Glomerular visceral epithelial cell (primary cell): ENCODE results near the gene OXNAD1.
A peak's percentile ranks its signal among the peaks of the same experiment; 100 is the strongest.
"Not testable (repeated sequence)": the region's sequence is repeated elsewhere in the genome, so short reads cannot be mapped to it uniquely, and the experiment has no call there.

ENCODE experiments used
- DNase-seq: peaks from one replicate; pipeline ENCODE4 v3.0.0-alpha.2; 2016; ENCODE audit errors: extremely low spot score

OXNAD1 gene

DNA sequence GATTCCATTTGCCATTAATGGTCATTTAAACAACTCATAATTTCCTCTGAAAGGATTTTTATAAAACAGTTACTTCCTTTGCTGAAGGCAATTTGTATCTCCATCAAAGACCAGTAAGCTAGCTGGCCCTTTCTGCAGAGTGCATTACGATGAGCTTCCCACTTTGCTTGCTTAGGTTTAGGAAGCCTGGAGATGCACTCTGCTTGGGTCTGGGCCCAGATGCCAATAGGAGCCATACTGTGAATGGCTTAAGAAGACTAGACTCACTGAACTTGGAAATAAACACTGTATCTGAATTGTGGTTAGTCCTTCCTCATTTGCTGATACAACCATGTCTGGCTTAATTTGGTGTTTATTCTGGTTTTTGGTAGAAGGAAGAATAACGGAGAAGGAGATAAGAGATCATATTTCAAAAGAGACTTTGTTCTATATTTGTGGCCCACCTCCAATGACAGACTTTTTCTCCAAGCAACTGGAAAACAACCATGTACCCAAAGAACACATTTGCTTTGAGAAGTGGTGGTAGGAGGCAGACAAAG, 38.1 kb downstream of the OXNAD1 start:
- no peak for DNase-seq

DNA sequence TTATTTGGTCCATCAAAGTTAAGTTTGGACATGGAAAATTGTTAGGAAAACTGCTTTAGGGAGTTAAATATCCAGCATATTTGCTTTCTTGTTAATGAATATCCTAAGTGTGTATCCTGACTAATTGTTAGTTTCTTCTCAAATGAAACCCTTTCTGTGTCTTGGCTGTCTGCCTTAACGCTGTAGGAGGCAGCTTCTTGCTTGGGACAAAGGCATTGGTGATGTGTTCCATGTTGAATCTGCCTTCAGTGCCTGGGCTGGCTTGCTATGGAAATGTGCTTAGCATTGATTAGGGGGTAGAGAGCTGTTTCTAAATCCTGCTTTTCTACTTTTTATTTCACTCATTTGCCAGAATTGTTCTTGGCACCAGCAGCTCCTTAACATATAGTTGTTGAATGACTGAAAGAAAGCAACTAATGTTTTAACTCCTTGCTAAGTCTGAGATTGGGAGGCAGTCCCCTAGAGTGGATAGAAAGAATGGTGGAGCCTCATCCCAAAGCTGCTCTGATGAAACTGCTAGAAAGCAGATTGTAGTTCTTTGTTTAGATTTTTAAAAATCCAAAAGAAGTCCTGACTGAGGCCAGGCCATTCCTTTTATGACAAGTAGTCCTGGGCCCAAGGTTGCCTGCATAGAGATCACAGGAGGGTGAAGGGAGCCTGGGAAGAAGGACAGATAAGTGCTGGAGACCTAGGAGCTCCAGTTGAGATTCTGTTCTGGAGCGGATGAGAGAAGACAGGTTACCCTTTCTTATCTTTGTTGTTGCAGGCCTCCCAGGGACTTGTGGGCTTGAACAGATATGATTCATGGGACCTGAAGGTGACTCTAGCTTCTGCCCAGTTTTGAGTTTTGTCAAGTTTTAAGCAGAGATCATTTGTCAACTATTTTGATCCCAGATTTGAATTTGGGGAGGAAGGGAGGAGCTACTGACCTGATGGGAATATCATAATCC, 39.3 kb downstream of the OXNAD1 start:
- DNase-seq, result no peak

DNA sequence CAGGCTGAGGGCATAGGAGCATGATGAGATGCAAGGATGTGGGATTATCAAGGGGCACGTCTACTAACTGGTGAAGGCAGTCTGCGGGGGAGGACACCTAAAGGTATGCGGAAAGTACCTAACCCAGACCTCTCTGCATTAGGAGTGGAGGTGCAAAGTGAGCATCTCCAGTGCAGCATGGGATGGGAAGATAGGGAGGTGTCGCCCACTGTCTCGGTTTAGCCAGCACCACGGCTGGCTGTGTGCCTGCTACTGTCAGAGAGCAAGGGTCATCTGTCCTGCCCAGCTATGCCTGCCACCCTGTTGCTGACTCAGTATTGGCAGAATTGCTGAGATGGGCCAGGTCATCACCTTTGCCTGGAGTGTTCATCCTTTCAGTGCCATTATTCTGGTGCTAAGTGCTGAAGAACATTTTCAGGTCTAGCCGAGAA, 40.1 kb downstream of the OXNAD1 start:
- DNase-seq, result no peak

DNA sequence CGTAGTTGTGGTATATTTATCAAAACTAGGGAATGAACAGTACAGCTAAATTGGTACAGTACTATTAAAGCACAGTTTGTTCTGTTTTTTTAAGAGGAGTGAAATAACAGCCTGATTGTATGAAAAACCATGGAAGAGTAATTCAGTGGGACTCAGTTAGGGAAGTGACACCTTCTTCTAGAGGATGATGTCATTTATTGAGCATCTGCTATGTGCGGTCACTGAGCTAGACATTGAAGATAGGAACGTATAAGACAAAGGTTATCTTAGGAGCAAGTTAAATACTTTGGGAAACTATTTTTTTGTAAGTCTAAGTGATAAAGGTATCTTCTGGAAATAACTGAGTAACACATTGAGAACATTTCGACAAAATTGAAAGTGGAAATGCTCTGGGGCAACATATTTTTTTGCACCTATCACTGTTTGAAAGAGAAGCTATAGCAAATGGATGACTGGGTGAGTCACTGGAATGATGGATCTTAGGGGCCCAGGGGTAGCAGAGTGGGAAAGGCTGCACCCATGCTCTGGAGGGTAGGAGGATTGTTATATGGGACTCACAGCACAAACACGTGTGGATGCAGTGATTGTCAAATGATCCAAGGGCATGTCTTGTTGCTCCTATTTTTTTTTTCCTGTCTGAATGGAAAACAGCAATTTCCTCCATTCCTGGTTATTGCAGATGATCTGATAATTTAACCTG, 43.0 kb downstream of the OXNAD1 start:
- DNase-seq, result no peak

DNA sequence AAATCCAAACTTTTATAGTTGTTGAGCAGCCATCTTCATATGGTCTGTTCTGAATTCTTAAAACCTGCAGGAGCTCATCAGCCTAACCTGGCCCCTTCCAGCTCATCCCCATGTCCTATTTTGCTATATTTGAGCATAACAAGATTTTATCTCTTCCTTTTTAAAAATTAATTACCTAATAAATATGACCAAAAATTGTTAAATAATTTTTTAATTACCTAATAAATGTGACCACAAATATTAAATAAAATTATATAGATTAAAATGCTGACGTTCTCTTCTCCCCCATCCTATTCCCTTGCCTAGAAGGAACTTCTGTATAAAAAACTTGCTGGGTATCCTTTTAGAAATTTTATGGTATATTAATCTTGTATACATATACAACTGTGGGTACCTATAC, 43.7 kb downstream of the OXNAD1 start:
- no peak for DNase-seq

DNA sequence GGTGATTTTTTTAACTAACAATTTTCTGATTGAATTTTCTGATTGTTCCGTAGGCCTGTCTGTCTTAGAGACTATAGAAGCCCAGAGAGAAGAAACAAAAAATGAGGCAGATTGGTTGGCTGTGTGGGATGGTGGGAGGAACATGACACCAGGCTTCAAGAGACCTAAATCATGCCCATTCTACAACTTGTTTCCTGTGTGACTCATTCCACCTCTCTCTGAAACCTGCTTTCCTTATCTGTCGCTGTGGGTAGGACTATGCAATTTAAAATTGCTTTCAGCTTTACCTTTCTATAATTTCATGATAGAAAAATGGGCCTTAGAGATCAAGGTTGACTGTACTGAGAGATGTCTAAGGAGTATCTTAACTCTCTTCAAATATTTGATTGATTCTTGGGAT, 44.5 kb downstream of the OXNAD1 start:
- DNase-seq, result peak; percentile 35

DNA sequence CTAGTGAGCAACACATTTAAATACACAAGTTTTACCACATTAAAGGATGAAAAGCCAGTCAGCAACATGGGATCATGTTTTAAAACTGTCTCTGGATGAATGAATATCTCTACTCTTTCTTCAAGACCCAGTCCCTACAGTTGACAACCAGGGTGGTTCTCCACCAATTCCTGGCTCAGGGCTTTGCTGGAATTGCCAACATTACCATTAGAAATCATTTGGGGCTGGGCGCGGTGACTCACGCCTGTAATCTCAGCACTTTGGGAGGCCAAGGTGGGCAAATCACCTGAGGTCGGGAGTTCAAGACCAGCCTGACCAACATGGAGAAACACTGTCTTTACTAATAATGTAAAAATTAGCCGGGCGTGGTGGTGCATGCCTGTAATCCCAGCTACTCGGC, 45.5 kb downstream of the OXNAD1 start:
- DNase-seq, result not testable (repeated sequence)

DNA sequence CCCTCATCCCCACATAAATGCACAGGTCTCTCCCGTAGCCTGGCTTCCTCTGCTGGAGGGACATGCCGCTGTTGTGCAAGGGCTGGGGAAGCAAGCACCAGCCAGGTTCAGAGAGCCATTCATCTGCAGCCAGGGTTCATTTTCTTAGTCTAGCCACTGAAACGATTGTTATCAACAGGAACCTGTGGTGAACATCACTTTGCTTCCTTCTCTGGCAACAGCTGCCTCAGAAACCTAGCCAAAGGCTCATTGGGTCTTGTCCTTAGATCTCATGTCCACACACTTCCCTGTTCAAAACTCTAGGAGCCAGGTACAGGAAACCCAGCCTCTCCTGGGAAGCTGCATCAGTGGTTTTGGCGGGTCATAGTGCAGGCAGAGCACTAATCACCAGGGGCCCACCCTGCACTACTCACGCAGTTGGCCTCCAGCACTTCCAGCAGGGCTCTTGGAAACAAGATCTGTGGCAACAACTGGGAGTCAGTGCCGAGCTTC, 47.0 kb downstream of the OXNAD1 start:
- no peak for DNase-seq

DNA sequence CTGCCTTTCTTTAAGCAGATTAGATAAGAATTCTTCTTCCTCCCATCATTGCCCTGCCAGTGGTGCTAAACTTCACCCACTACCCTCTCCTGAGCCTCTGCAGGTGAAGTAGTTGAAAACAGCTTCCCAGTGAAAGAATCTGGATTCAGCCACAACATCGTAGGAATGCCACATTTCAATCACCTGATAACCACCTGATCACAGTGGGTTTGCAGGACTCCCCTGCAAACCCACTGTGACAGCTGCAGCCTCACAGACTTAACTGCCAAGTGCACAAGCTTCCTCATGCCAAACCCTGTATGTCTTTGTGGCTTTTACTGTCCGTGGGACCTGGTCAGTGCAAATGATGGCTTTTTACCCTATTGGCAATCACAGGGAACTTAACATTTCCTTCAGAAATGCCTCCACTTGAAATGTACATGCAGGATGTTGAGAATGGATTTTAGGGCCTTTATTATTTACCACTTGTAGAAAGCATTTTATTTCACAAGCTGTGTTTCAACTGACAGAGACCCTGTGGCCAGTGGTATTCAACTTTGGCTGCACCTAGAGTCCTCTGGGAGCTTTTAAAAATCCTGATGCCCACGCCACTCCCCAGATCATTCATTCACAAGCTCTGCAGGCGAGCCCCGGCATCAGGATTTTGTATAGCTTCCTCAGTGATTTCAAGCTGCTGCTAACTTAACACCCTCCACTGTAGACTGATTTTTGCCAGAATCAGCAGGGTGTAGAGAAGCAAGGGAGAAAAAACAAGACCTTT, 49.1 kb downstream of the OXNAD1 start:
- DNase-seq, result no peak

DNA sequence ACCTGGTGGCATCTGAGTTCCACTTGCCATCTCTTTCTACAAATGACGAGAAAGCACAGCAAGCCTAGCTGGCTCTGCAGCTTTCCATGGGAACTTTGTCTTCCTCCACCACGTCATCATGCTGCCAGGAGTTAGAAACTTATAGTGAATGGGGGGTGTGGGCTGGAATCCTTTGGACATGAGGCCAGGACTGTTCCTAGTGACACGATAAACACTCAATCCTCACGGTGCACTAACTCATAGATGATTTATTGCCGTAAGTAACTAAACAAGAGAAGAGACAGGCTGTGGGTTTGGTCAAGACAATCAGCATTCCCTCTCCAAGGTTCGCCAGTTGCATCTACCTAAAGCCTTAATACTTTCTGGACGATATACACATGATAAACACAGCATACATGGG, 50.6 kb downstream of the OXNAD1 start:
- no peak for DNase-seq

DNA sequence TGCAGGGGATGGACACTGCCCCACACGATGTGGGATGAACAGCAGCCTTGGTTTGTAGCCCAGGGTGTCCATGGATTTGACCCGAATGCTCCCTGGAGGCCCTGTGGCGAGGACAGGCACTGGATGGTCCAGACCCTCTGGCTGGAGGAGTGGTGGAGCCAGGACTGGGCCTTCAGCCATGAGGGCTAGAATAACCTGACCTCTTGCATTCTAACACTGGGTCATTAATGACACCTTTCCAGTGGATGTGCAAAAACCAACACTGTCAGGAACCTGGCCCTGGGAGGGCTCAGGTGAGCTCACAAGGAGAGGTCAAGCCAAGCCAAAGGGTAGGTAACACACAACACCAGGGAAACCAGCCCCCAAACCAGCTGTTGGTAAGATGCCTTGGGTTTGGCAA, 51.4 kb downstream of the OXNAD1 start:
- DNase-seq, result no peak

DNA sequence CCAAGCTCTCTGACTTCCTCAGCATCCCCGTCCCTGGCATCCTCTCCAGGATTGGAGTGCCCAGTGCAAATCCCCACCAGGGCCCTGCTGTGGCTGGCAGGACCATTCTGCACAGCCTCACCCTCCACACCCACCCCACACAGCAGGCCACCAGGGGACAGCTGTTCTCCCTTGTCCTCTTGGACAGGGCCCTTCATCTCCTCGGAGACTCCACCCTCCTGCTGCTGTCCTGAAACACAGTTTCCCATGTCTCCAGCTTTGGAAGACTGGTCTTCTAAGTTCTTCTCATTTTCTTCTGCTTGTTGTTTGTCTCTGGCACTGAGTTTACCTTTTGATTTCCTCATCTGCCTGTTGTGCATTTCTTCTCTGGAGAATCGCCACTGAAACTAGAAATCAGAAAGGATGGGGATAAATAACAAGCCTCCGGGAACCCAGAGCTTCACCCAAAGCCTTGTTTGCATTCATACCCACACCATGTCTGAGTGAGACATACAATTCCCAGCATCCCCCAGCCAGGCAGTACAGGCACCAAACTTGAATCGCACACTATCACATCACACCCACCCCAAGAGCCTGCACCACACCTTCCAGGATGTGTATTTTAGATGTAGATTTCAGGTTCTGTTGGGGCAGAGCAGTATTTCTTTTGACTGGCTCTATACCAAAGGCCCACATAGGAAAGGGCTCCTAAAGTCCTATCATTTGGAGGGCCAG, 52.0 kb downstream of the OXNAD1 start:
- DNase-seq, result no peak

DNA sequence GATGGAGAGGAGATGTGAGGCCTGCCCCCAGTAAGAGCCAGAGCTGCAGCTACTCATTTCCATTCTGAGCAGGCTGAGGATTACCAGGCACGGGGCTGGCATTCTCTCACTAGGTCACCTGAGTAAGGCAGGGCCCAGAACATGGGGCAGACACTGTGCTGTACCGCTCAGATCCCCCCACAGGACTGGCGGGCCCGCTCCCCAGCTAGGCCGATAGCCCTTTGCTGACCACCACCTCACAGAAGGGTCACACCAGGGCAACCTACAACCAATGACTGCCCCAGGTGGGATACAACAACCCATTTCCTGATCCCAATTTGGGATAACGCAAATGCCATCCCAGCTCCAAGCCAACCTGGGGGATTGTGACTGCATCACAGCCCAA, 52.5 kb downstream of the OXNAD1 start:
- DNase-seq, result no peak

DNA sequence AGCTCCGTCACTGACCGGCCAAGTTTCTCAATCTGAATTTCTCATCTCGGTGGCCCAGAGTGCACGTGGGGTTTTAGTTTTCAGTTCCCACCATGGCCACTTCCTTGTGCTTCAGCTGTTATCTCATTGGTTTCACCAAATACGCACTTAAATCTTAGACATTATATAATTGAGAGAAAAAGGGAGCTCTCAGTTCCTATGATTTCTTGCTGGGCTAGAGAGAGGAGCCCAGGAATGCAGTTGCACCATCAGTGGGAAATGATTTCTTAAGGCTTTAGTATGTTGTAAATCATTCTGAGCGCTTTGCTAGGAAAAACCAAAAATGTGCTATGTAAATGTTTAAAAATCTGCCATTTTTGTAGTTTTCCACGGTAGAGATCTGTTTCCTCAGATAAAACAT, 53.2 kb downstream of the OXNAD1 start:
- no peak for DNase-seq

DNA sequence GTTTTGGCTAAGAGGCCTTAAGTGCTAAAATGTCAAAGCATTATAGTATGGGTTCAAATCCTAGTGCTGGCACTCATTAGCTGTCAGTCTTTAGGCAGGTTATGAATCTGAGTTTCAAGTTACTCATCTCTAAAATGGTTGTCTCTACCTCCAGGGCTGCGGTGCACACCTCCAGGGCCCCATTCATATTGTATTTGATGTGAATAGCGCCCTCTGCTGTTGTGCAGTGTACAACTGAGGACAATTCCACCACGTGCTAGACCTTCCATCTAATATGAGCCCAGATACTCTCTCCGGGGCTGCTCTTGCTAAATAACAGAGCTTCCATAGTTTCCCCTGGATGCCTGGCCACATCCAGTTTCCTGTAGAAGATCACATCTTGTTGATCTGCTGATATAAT, 54.3 kb downstream of the OXNAD1 start:
- no peak for DNase-seq

DNA sequence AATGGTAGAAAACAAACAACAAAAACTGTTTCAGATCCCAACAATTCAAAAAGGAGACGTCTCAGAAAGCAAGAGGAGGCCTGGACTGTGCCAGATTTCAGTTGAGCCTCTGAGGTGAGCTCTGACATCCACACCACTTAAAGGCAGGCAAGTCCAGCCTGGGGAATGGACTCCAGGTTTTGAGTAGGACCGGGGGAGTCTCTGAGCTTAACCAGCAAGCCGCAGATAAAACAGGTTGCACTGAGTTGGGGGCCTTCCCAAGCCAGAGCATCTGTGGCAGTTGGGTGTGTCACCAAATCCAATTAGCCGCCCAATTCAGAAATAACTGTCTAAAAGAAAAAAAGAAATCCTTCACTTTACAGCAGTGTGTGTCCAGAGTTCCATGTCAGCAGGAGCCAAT, 54.7 kb downstream of the OXNAD1 start:
- DNase-seq, result no peak

DNA sequence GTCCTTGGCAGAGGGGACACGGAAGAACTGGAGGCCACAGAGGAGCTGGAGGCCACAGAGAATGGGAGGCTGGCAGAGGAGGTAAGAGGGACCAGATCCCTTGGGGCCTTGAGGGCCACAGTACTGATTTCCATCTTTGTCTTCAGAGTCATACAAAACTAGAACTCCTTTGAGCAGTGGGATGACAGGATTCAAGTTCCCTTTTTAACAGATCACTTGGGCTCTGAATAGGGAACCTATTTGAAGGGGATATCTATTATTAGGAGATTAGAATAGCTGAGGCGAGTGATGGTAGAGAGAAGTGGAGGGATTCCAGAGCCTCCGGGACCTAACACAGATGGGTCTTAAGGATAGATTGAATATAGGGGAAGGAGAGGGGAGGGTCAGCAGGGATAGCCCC, 55.7 kb downstream of the OXNAD1 start:
- DNase-seq, result no peak

DNA sequence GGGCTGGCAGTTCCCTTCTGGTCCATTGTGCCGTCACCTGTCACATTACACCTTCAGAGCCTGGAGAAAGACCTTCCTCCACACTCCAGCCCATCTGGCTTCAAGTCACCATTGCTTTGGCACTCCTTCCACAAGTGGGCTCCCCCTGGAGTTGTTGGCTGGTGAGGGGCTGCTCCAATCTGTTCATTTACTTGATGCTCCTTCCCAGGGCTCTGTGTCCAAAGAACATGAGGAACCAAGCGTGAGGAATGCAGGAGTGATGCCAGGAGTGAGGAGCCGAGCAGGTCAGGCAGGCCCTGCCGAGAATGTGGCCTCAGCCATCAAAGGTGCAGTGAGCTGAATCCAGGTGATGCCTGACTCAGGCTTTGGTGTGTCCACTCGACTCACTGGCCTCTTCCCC, 57.2 kb downstream of the OXNAD1 start:
- DNase-seq, result no peak

DNA sequence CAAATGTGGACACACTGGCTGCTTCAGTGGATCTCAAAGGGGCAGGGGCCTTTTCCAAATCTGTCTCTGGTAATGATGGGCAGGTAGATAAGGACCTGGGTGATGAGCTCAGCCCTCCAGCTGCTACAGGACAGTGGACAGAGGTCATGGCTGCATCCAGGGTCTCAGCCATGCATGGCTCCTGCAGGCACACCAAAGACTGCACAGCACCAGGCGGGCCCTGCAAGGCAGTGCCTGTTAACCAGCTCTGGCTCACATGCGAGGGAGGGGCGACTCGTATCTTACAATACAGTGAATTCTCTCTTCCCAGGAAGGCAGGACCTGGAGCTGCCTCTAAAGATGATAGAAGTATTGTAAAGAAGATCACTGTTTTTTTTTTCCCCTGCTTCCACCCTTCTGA, 58.7 kb downstream of the OXNAD1 start:
- no peak for DNase-seq

DNA sequence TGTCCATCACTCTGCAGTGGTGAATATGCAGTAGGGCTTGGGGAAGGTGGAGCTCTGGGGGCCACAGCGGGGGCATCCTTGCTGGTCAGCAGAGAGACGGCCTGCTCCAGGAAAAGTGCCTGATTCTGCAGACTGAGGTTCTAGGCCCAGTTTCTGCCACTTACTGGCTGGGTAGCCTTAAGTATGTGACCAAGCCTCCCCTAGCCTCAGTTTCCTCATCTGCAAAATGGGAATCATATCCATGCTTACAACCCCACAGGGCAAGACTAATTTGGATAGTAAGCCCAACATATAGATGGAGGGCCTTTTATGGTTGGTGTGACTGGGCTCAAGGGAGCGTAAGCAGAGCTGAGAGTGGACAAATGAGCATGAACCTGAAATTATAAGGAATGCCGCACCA, 60.8 kb downstream of the OXNAD1 start:
- no peak for DNase-seq

DNA sequence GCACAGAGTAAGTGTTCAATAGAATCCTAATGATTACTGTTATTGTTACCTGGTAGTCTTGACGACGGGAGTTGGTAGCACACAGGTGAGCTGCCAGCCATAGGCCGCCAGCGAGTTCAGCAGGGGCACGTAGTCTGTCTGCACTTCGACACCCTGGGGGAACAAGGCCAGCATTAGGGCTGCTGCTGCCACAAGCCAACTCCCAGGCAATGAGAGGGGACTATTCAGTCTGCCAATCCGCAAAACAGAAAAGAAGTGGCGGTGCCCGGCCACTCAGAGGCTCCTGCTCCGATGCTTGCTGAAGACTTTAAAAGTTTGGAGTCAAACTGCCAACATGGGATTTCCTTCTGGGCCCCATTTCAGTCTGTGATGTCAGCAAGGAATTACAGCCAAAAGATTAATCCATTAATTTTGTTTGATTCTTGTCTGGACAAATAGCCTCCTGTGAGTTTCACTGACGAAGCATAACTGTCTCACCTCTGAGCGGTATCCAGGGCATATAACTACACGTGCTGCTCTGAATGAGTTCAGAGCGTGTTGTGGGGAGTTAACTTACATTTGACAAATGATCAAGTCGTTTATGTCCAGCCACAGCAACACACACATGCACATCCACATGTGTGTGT, 61.8 kb downstream of the OXNAD1 start:
- no peak for DNase-seq
